ENCODE data around the gene RHEB. TPM values are rescaled to one million over a fixed set of nuclear protein-coding genes. Genes with fewer than 3 reads are reported as not detected.

The RHEB gene
- total RNA-seq, 2 experiments from 2014 or later, result 42.0 to 46.8 TPM

DNA sequence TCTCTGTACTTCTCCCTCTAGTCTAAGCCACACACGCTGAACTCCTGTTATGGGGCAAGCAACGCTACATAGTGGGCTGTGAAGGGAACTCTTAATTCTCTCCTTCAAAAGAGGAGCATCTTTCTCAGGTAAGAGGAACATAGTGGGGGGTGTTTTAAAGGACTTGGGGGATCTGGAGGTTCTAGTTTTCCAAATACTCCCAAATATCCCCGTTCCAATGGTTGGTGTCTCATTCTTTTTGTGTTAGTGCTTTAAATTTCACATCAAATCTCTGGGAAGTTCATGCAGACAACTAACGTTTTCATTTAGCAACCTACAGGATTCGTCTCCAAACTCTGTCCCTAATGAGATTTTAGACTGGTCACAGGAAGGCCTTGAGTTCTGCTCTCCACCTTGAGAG lies 97.5 kb downstream of the RHEB start:
- peaks cover 3% of the 10 kb centered on the region for H3K27me3 Mint-ChIP-seq
- no peak overlapping the region for H3K4me3 Mint-ChIP-seq
- no peak for DNase-seq
- peaks cover 6% of the 10 kb centered on the region for H3K36me3 Mint-ChIP-seq
- H3K9me3 Mint-ChIP-seq, result peaks cover 10% of the 10 kb centered on the region
- H3K27ac Mint-ChIP-seq, result no peak overlapping the region
- no peaks in the 10 kb centered on the region for H3K4me1 Mint-ChIP-seq

DNA sequence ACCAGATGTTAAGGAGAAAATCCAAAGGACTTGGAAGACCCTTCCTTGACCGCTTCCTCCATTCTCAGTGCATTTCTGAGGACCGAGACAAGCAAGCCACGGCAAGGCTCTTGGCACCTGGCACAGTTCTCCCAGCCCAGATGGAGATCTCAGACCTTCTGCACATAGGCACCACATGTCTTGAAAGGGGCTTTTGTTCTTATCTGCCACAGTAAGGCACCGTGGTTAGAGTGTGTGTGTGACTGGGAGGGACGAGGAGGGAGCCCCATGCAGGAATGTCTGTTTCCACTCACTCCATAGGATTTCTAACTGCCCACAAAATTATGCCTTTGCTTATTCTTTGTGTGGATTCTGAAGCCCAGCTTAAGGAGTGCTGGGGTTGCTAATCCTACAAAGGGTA lies 99.6 kb downstream of the RHEB start:
- no peak overlapping the region for H3K4me3 Mint-ChIP-seq
- H3K27ac Mint-ChIP-seq, result no peak overlapping the region
- no peaks in the 10 kb centered on the region for H3K4me1 Mint-ChIP-seq
- H3K9me3 Mint-ChIP-seq, result peaks cover 10% of the 10 kb centered on the region
- H3K36me3 Mint-ChIP-seq, result peaks cover 6% of the 10 kb centered on the region
- H3K27me3 Mint-ChIP-seq, result peaks cover 7% of the 10 kb centered on the region
- DNase-seq, result no peak

DNA sequence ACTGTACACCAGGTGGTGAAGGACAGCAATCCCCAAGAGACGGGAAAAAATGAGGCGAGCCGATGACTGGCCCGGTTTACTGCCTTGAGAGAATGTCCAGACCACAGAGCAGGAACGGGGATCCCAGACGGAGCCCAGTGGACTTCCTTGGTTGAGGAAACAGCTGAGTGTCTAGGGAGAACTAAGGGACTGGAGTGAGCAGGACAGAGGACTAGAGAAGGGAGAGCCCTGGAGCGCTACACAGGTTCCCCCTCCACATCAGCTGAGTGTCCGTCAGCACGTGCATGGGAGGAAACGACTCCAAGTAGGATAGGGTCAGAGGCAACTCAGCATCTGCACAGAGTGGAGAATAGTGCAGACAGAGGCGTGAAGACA lies 102.8 kb downstream of the RHEB start:
- peaks cover 12% of the 10 kb centered on the region for H3K9me3 Mint-ChIP-seq
- H3K4me3 Mint-ChIP-seq, result no peak overlapping the region
- peaks cover 20% of the 10 kb centered on the region for H3K4me1 Mint-ChIP-seq
- peaks cover 10% of the 10 kb centered on the region for H3K36me3 Mint-ChIP-seq
- H3K27me3 Mint-ChIP-seq, result peaks cover 14% of the 10 kb centered on the region
- DNase-seq, result no peak
- no peak overlapping the region for H3K27ac Mint-ChIP-seq

DNA sequence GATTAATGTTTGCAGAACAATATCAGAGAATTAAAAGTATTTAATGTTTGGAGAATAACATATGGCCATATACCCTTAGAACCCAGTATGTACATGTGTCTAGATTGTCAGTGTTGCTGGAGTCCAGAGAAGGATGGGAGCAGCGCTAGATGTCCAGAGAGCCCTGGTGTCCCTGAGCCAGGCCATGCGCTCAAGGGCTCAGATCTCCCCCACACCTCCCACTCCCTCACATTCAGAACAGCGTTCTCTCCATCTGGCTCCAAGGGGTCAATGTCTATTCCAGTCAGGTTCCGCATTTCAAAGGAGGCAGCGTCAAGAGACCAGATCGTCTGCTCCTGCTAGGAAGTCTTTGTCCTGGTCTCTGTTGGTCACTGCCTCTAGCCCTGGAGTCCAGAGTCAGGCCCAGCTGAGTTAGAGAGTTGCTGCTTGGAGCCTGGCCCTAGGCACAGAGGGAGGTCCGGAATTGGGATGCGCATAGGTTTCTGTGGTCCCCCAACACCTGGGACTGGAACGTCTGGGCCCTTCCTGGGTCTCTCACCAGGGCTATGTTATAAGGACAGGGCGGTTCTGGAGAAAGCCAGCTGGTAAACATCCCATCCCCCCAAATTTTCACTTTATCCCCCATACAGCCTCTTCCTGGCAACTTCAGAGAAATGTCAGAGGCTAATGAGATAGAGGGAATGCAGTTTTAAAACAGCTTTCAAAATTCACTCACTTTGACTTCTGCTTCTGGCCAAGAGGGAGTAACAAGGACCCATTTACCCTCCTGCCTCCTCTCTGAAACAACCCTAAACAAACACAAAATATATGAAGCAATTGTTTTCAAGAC lies 103.4 kb downstream of the RHEB start:
- H3K27ac Mint-ChIP-seq, result no peak overlapping the region
- peaks cover 24% of the 10 kb centered on the region for H3K4me1 Mint-ChIP-seq
- no peak overlapping the region for H3K4me3 Mint-ChIP-seq
- no peak for DNase-seq
- peaks cover 10% of the 10 kb centered on the region for H3K36me3 Mint-ChIP-seq
- peaks cover 12% of the 10 kb centered on the region for H3K9me3 Mint-ChIP-seq
- H3K27me3 Mint-ChIP-seq, result peaks cover 20% of the 10 kb centered on the region

Other genes starting within 250 kb of the RHEB start
- gene NUB1, start 178.1 kb downstream of the RHEB start, total RNA-seq, result 10 to 100 TPM; 51.2 to 51.6 TPM
- gene WDR86, start 109.9 kb downstream of the RHEB start, total RNA-seq, result not detected
- gene CRYGN, start 79.8 kb downstream of the RHEB start, total RNA-seq, result under 1 TPM; 0.12 to 0.74 TPM